ENCODE results near the gene NTM.

Gene NTM

DNA sequence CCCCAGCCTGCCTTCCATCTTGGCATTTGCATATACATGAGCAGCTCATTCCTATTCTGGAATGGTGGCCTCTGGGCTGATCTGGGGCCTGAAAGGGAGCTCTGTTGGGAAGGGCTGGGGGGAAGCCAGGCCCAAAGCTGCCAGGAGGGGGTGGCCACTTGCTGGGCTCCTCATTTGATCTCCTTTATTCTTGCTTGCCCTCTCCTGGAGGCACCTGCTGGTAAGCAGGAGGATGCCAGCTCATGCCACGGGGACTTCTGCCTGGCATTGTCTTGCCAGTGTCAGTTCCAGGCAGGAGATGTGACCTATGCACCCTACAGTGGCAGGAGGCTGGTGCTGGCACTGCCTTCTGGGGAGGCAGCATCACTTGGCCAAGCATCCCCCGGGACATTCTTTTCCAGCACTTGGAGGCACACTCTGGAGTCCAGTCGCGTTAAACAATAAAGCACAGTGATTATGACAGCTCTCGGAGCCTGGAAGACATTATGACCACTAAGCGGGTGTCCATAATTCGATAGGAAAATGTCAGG lies 128.3 kb downstream of the NTM start:
- H3K4me1 ChIP-seq (ENCODE audit: control insufficient read depth, insufficient read depth, low read length), result no peaks in the 10 kb centered on the region
- CTCF ChIA-PET, result interaction anchor here (0.6 to 1.1 kb wide), 2 partner anchors 11 to 154 kb away, joined by 3 read pairs; no protein-coding TSS in a partner anchor
- no peak overlapping the region for H3K4me3 ChIP-seq (ENCODE audit: low read depth, low read length)
- TF ChIP-seq, protein P1, sequence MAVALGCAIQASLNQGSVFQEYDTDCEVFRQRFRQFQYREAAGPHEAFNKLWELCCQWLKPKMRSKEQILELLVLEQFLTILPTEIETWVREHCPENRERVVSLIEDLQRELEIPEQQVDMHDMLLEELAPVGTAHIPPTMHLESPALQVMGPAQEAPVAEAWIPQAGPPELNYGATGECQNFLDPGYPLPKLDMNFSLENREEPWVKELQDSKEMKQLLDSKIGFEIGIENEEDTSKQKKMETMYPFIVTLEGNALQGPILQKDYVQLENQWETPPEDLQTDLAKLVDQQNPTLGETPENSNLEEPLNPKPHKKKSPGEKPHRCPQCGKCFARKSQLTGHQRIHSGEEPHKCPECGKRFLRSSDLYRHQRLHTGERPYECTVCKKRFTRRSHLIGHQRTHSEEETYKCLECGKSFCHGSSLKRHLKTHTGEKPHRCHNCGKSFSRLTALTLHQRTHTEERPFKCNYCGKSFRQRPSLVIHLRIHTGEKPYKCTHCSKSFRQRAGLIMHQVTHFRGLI (tag by site-specific recombination; IDR thresholded peaks at IDR 0.05), result no peak
- TF ChIP-seq, protein P2, sequence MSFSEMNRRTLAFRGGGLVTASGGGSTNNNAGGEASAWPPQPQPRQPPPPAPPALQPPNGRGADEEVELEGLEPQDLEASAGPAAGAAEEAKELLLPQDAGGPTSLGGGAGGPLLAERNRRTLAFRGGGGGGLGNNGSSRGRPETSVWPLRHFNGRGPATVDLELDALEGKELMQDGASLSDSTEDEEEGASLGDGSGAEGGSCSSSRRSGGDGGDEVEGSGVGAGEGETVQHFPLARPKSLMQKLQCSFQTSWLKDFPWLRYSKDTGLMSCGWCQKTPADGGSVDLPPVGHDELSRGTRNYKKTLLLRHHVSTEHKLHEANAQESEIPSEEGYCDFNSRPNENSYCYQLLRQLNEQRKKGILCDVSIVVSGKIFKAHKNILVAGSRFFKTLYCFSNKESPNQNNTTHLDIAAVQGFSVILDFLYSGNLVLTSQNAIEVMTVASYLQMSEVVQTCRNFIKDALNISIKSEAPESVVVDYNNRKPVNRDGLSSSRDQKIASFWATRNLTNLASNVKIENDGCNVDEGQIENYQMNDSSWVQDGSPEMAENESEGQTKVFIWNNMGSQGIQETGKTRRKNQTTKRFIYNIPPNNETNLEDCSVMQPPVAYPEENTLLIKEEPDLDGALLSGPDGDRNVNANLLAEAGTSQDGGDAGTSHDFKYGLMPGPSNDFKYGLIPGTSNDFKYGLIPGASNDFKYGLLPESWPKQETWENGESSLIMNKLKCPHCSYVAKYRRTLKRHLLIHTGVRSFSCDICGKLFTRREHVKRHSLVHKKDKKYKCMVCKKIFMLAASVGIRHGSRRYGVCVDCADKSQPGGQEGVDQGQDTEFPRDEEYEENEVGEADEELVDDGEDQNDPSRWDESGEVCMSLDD (tag by site-specific recombination; IDR thresholded peaks at IDR 0.05), result no peak
- no peak for TF ChIP-seq ZXDB (tag by site-specific recombination; IDR thresholded peaks at IDR 0.05)
- TF ChIP-seq ZNF16 (tag by site-specific recombination; IDR thresholded peaks at IDR 0.05; ENCODE audit: low read depth), result no peak
- no peak for TF ChIP-seq YY1 (tag by site-specific recombination; IDR thresholded peaks at IDR 0.05)
- no peak for TF ChIP-seq ZNF792 (tag by site-specific recombination; IDR thresholded peaks at IDR 0.05)
- TF ChIP-seq ZNF473 (tag by site-specific recombination; IDR thresholded peaks at IDR 0.05), result no peak
- no peak for TF ChIP-seq ZNF112 (tag by site-specific recombination; IDR thresholded peaks at IDR 0.05)
- TF ChIP-seq ZNF548 (tag by site-specific recombination; IDR thresholded peaks at IDR 0.05), result no peak
- no peak for TF ChIP-seq ZNF426 (tag by site-specific recombination; IDR thresholded peaks at IDR 0.05)
- TF ChIP-seq SCRT1 (tag by site-specific recombination; IDR thresholded peaks at IDR 0.05; ENCODE audit: borderline replicate concordance), result no peak
- no peak for TF ChIP-seq ZBTB7A (tag by site-specific recombination; IDR thresholded peaks at IDR 0.05; ENCODE audit: low read depth)
- TF ChIP-seq, protein P3, sequence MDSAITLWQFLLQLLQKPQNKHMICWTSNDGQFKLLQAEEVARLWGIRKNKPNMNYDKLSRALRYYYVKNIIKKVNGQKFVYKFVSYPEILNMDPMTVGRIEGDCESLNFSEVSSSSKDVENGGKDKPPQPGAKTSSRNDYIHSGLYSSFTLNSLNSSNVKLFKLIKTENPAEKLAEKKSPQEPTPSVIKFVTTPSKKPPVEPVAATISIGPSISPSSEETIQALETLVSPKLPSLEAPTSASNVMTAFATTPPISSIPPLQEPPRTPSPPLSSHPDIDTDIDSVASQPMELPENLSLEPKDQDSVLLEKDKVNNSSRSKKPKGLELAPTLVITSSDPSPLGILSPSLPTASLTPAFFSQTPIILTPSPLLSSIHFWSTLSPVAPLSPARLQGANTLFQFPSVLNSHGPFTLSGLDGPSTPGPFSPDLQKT (IDR thresholded peaks at IDR 0.05; ENCODE audit: borderline replicate concordance, low read depth, low read length), result no peak
- TF ChIP-seq, protein P4, sequence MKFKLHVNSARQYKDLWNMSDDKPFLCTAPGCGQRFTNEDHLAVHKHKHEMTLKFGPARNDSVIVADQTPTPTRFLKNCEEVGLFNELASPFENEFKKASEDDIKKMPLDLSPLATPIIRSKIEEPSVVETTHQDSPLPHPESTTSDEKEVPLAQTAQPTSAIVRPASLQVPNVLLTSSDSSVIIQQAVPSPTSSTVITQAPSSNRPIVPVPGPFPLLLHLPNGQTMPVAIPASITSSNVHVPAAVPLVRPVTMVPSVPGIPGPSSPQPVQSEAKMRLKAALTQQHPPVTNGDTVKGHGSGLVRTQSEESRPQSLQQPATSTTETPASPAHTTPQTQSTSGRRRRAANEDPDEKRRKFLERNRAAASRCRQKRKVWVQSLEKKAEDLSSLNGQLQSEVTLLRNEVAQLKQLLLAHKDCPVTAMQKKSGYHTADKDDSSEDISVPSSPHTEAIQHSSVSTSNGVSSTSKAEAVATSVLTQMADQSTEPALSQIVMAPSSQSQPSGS (tag by site-specific recombination; IDR thresholded peaks at IDR 0.05; ENCODE audit: low read depth), result no peak
- TF ChIP-seq ZNF24 (tag by site-specific recombination; IDR thresholded peaks at IDR 0.05), result no peak
- no peak for TF ChIP-seq ZNF169 (tag by site-specific recombination; IDR thresholded peaks at IDR 0.05)
- TF ChIP-seq, protein P5, sequence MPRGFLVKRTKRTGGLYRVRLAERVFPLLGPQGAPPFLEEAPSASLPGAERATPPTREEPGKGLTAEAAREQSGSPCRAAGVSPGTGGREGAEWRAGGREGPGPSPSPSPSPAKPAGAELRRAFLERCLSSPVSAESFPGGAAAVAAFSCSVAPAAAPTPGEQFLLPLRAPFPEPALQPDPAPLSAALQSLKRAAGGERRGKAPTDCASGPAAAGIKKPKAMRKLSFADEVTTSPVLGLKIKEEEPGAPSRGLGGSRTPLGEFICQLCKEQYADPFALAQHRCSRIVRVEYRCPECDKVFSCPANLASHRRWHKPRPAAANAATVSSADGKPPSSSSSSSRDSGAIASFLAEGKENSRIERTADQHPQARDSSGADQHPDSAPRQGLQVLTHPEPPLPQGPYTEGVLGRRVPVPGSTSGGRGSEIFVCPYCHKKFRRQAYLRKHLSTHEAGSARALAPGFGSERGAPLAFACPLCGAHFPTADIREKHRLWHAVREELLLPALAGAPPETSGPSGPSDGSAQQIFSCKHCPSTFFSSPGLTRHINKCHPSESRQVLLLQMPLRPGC (tag by site-specific recombination; IDR thresholded peaks at IDR 0.05), result no peak
- TF ChIP-seq, protein P6, sequence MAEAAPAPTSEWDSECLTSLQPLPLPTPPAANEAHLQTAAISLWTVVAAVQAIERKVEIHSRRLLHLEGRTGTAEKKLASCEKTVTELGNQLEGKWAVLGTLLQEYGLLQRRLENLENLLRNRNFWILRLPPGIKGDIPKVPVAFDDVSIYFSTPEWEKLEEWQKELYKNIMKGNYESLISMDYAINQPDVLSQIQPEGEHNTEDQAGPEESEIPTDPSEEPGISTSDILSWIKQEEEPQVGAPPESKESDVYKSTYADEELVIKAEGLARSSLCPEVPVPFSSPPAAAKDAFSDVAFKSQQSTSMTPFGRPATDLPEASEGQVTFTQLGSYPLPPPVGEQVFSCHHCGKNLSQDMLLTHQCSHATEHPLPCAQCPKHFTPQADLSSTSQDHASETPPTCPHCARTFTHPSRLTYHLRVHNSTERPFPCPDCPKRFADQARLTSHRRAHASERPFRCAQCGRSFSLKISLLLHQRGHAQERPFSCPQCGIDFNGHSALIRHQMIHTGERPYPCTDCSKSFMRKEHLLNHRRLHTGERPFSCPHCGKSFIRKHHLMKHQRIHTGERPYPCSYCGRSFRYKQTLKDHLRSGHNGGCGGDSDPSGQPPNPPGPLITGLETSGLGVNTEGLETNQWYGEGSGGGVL (tag by site-specific recombination; IDR thresholded peaks at IDR 0.05), result no peak
- TF ChIP-seq SP2 (tag by site-specific recombination; IDR thresholded peaks at IDR 0.05), result no peak
- TF ChIP-seq ZNF354C (tag by site-specific recombination; IDR thresholded peaks at IDR 0.05; ENCODE audit: borderline replicate concordance, low read depth), result no peak
- no peaks in the 10 kb centered on the region for H3K9me3 ChIP-seq (ENCODE audit: control insufficient read depth, insufficient read depth, low read depth, low read length)
- H3K36me3 ChIP-seq (ENCODE audit: control insufficient read depth in 2 of 2, insufficient read depth in 1 of 2, low read length in 2 of 2), result no peaks in the 10 kb centered on the region
- POLR2A ChIA-PET, result no interaction called here
- H3K27ac ChIP-seq (ENCODE audit: extremely low read depth, low read depth, low read length), result no peak overlapping the region

Measured in HEK293 (cell line).